GM13976 (cell line): Measurements from ENCODE around the gene TTLL11.

Experiments
- DNase-seq: peaks from one replicate; pipeline ENCODE4 v3.0.0; 2012; ENCODE audit warnings: low spot score
- CTCF ChIP-seq: IDR thresholded peaks from 2 replicates; pipeline ENCODE4 v1.5.1; 2012; ENCODE audit warnings: borderline replicate concordance, mild to moderate bottlenecking; ENCODE audit not compliant: insufficient read depth; ENCODE audit errors: extremely low read depth, missing control alignments, control extremely low read depth
- in situ Hi-C: fragments of 300-500 bp; cut with MboI; formaldehyde crosslinking; loops from one replicate; pipeline ENCODE4 v1.12.0; 2022; ENCODE audit warnings: low sequenced_read_pairs, mixed read lengths, inconsistent platforms; ENCODE audit not compliant: unreplicated experiment

The TTLL11 gene

GRCh38 chr9:121976751-121977150 is 116.4 kb downstream of the TTLL11 start:
- in situ Hi-C loops = loop anchor here (25.0 kb wide), 1 partner anchor 239 kb away; no protein-coding TSS in a partner anchor
- TF ChIP-seq CTCF = no peak
- DNase-seq = no peak

GRCh38 chr9:121975801-121976277 is 117.3 kb downstream of the TTLL11 start:
- no peak for DNase-seq
- in situ Hi-C loops = loop anchor here (25.0 kb wide), 1 partner anchor 239 kb away; no protein-coding TSS in a partner anchor
- TF ChIP-seq CTCF = no peak

- in situ Hi-C loops = no loop called here
- no peak for DNase-seq
- TF ChIP-seq CTCF = no peak
Observed at GRCh38 chr9:121974421-121974820, 118.7 kb downstream of the TTLL11 start.

GRCh38 chr9:121972501-121972981 is 120.6 kb downstream of the TTLL11 start:
- DNase-seq = no peak
- in situ Hi-C loops = no loop called here
- TF ChIP-seq CTCF = no peak

GRCh38 chr9:121968056-121968455 is 125.1 kb downstream of the TTLL11 start:
- in situ Hi-C loops = no loop called here
- no peak for TF ChIP-seq CTCF
- no peak for DNase-seq

- in situ Hi-C loops = no loop called here
- no peak for DNase-seq
- TF ChIP-seq CTCF = no peak
Observed at GRCh38 chr9:121966706-121967105, 126.4 kb downstream of the TTLL11 start.
